Heart left ventricle (tissue), 13 donors: ENCODE results near the gene PHIP.

ENCODE experiments used
- CTCF ChIP-seq, 12 donors: fragments of 200-600 bp; sonication (generic) in 4 of 12; IDR thresholded peaks; one replicate each; pipeline versions ENCODE4 v1.5.0 to v1.8.0; 2018 to 2022; ENCODE audit warnings: antibody characterized with exemption in 12 of 12, mild to moderate bottlenecking in 5 of 12
- POLR2A ChIP-seq, 2 donors: fragments of 450-650 bp; IDR thresholded peaks; one replicate each; pipeline ENCODE4 v1.6.1; 2017; ENCODE audit warnings: antibody characterized with exemption in 2 of 2, mild to moderate bottlenecking in 2 of 2, moderate library complexity in 2 of 2
- donor health status: ischemic (EF 13 %, LVEDD 7.1; RV severe dilation, severe dysfunction).
- donor health status: DM: no; HTN: yes; CAD: no.
- donor health status: DM: no; HTN: no; CAD: no.
- donor health status: ischemic (EF 25% LVEDD 6.9; RV normal size, moderate dysfunction).
- donor health status: ischemic (EF 25% LVEDD 5.7; RV mildly dilated, moderate dysfunction).
- donor health status: ischemic (EF 35%, LVEDD 5.7; RV mildly dilated, moderate dysfunction).
- donor health status: nonischemic (EF 11% LVEDD 7.7; RV severe dilation, severe dysfunction).
- donor health status: DM: yes; HTN: yes; CAD: no.
- donor health status: PGD.
- donor health status: ischemic (EF 29% LVEDD 5.4; RV normal size, mild dysfunction).
- donor health status: nonischemic (EF 23%, LVEDD 6.1; RV moderate dilation, normal function).

- TF ChIP-seq CTCF (IDR thresholded peaks at IDR 0.05), result no peak
- no peak for TF ChIP-seq POLR2A (IDR thresholded peaks at IDR 0.05)
Measured at GRCh38 chr6:79062708-79063107, 15.3 kb downstream of the PHIP start.
